Measurements from ENCODE around the gene NPR3.

The NPR3 gene

DNA sequence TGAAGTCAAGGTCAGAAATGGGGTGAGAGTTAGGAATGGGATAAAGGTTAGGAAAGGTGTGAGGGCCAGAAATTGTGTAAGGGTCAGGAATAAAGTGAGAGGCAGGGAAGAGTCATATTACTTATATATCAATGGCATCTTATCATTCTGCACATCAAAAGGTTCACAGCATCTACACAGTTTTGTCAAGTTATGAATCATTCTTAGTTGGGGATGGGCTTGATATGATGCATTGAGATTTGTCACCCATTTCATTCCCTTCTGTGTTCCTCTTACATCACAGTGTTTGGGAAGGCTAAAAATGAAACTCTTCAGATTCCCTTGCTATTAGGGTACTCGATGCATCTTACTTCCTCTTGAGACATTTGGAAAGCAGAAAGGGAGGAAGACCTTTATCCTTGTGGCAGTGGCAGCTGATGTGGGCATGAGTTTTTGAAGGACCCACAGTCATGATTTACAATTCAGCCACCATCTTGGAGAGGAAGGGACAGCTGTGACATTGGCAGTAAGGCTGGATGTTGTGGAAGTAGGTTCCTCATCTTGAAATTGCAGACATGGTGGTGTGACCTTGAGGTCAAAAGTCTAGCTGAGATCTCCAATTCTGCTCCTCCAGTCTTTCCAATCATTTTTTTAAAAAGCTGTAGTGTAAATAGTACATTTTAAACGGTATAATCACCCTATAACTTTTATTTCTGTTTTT is 24.2 kb upstream of the NPR3 start:
- DNase-seq = no peak

DNA sequence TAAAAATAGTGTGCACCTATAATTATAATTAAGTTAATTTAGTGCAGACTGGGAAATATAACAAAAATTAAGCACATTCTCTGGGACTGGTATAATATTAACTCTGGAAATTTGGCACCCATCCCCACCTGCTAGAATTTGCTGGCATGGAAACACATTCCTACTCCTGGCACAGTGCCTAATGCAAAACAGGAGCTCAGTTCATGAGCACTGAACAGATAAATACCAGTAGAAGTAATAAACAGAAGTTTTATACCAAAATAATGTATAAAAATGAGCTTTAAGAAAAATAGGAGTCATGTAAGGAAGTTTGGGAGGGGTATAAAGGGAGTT is 23.7 kb upstream of the NPR3 start:
- Histone ChIP-seq H3K27ac (ENCODE audit: insufficient read depth, low read length, poor library complexity, severe bottlenecking) (no peak overlapping the region), H3K36me3 (ENCODE audit: control insufficient read depth, insufficient read depth, low read length) (no peaks in the 10 kb centered on the region), H3K4me1 (ENCODE audit: control insufficient read depth, insufficient read depth, low read length, poor library complexity, severe bottlenecking) (no peaks in the 10 kb centered on the region), H3K4me3 (ENCODE audit: insufficient read depth, low read depth, low read length, poor library complexity, severe bottlenecking) (no peak overlapping the region), H3K9me3 (ENCODE audit: control insufficient read depth, low read length) (no peaks in the 10 kb centered on the region), H3K27me3 (replicated peaks; ENCODE audit: control insufficient read depth, insufficient read depth, low read length, poor library complexity, severe bottlenecking) (no peaks in the 10 kb centered on the region)
- no peak for DNase-seq

More for the DNA sequence above, 24.2 kb upstream of the NPR3 start:
- no peaks in the 10 kb centered on the region for H3K27me3 ChIP-seq (replicated peaks; ENCODE audit: control insufficient read depth, insufficient read depth, low read length, poor library complexity, severe bottlenecking)
- H3K9me3 ChIP-seq (ENCODE audit: control insufficient read depth, low read length) = no peaks in the 10 kb centered on the region
- H3K4me3 ChIP-seq (ENCODE audit: insufficient read depth, low read depth, low read length, poor library complexity, severe bottlenecking) = no peak overlapping the region
- no peak overlapping the region for H3K27ac ChIP-seq (ENCODE audit: insufficient read depth, low read length, poor library complexity, severe bottlenecking)
- H3K36me3 ChIP-seq (ENCODE audit: control insufficient read depth, insufficient read depth, low read length) = no peaks in the 10 kb centered on the region
- H3K4me1 ChIP-seq (ENCODE audit: control insufficient read depth, insufficient read depth, low read length, poor library complexity, severe bottlenecking) = no peaks in the 10 kb centered on the region

DNA sequence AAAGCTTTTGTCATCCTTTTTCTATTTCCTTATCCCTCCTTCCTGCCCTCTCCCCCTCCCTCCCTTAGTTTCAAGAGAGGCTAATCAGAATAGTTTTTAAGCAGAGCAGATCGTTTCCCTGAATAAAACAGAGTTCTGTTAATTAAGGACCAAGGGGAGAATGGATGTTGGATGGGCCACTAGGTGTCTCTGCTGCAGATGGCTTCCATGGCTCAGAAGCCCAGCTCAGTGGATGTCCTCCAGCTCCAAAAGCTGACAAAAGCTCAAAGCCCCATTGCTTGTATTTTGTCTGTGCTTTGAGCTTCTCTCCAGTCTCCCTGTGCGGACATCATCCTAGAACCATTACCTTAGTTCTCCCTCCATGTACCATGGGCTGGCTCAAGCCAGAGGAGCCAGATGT is 21.0 kb upstream of the NPR3 start:
- Histone ChIP-seq H3K27ac (ENCODE audit: insufficient read depth, low read length, poor library complexity, severe bottlenecking) (no peak overlapping the region), H3K4me3 (ENCODE audit: insufficient read depth, low read depth, low read length, poor library complexity, severe bottlenecking) (no peak overlapping the region), H3K4me1 (ENCODE audit: control insufficient read depth, insufficient read depth, low read length, poor library complexity, severe bottlenecking) (no peaks in the 10 kb centered on the region), H3K9me3 (ENCODE audit: control insufficient read depth, low read length) (no peaks in the 10 kb centered on the region), H3K36me3 (ENCODE audit: control insufficient read depth, insufficient read depth, low read length) (no peaks in the 10 kb centered on the region), H3K27me3 (replicated peaks; ENCODE audit: control insufficient read depth, insufficient read depth, low read length, poor library complexity, severe bottlenecking) (no peaks in the 10 kb centered on the region)
- DNase-seq = no peak

DNA sequence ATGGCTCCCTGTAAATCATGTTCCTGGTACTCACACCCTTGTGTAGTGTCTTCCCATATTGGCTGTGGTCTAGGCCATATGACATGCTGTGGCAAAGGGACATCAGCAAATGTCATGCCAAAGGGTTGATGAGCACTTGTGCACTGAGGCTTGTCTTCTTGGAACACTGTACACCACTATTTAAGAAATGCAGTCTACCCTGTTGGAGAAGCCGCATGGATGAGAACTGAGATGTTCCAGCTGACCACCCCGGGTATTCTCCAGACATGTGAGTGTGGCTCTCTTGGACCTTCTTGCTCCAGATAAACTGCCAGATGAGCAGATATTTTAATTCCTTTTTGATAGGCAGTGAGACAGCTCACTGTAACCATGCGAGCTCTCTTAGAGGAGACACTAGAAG is 20.5 kb upstream of the NPR3 start:
- DNase-seq = no peak
- Histone ChIP-seq H3K27me3 (replicated peaks; ENCODE audit: control insufficient read depth, insufficient read depth, low read length, poor library complexity, severe bottlenecking) (no peaks in the 10 kb centered on the region), H3K4me3 (ENCODE audit: insufficient read depth, low read depth, low read length, poor library complexity, severe bottlenecking) (no peak overlapping the region), H3K9me3 (ENCODE audit: control insufficient read depth, low read length) (no peaks in the 10 kb centered on the region), H3K36me3 (ENCODE audit: control insufficient read depth, insufficient read depth, low read length) (no peaks in the 10 kb centered on the region), H3K27ac (ENCODE audit: insufficient read depth, low read length, poor library complexity, severe bottlenecking) (no peak overlapping the region), H3K4me1 (ENCODE audit: control insufficient read depth, insufficient read depth, low read length, poor library complexity, severe bottlenecking) (no peaks in the 10 kb centered on the region)

DNA sequence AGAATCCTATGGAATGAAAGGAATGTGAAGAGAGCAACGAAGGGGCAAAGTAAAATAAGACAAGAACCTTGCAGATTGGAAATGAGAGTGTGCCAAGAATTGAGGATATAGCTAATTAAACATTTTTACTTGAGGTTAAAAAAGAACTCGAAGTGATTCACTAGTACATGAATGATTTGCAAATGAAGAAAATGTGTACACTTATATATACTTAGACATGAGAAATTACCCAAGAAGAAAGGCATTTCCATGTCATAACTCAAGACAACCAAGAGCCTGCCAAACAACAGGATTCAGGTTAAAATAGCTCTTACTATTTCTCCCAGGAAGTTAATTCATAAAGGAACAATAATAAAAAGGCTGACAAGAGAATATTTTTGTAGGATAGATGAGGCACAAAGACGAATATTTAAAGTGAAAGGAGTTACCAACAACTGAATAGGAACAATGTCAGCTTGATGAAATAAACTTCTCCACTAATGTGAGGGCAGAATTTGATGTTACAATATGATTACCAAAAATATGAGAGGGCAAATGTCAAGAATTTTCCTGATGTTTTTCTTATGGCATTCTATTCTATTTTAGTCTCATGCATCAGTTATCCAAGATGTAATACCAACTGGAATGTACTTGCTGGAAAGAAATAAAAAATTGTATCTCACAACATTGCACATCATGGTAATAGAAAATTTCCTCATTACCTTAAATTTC is 18.9 kb upstream of the NPR3 start:
- DNase-seq = no peak
- no peak overlapping the region for H3K4me3 ChIP-seq (ENCODE audit: insufficient read depth, low read depth, low read length, poor library complexity, severe bottlenecking)

DNA sequence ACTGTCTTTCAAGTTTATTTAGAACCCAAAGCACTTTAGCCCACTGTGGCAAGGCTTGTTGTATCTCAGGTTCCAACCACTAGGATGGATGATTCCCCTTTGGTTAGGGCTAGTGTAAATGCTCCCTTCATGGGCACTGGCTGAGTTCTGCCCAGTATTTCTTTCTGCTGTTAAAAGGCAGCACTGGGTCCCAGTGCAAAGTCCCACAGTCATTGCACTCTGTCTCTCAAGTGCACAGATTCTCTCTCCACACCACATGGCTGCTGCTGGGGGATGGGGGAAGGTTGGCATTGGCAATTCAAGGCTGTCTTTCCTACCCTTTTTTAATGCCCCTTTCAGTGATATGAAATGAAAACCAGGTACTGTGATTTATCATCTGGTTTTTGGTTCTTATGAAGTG is 7.2 kb upstream of the NPR3 start:
- Histone ChIP-seq H3K27me3 (replicated peaks; ENCODE audit: control insufficient read depth, insufficient read depth, low read length, poor library complexity, severe bottlenecking) (no peaks in the 10 kb centered on the region), H3K9me3 (ENCODE audit: control insufficient read depth, low read length) (no peaks in the 10 kb centered on the region), H3K27ac (ENCODE audit: insufficient read depth, low read length, poor library complexity, severe bottlenecking) (no peak overlapping the region), H3K4me3 (ENCODE audit: insufficient read depth, low read depth, low read length, poor library complexity, severe bottlenecking) (no peak overlapping the region), H3K4me1 (ENCODE audit: control insufficient read depth, insufficient read depth, low read length, poor library complexity, severe bottlenecking) (no peaks in the 10 kb centered on the region), H3K36me3 (ENCODE audit: control insufficient read depth, insufficient read depth, low read length) (no peaks in the 10 kb centered on the region)
- no peak for DNase-seq

More for the DNA sequence above, 18.9 kb upstream of the NPR3 start:
- Histone ChIP-seq H3K36me3 (ENCODE audit: control insufficient read depth, insufficient read depth, low read length) (no peaks in the 10 kb centered on the region), H3K27me3 (replicated peaks; ENCODE audit: control insufficient read depth, insufficient read depth, low read length, poor library complexity, severe bottlenecking) (no peaks in the 10 kb centered on the region), H3K27ac (ENCODE audit: insufficient read depth, low read length, poor library complexity, severe bottlenecking) (no peak overlapping the region), H3K4me1 (ENCODE audit: control insufficient read depth, insufficient read depth, low read length, poor library complexity, severe bottlenecking) (no peaks in the 10 kb centered on the region), H3K9me3 (ENCODE audit: control insufficient read depth, low read length) (no peaks in the 10 kb centered on the region)

DNA sequence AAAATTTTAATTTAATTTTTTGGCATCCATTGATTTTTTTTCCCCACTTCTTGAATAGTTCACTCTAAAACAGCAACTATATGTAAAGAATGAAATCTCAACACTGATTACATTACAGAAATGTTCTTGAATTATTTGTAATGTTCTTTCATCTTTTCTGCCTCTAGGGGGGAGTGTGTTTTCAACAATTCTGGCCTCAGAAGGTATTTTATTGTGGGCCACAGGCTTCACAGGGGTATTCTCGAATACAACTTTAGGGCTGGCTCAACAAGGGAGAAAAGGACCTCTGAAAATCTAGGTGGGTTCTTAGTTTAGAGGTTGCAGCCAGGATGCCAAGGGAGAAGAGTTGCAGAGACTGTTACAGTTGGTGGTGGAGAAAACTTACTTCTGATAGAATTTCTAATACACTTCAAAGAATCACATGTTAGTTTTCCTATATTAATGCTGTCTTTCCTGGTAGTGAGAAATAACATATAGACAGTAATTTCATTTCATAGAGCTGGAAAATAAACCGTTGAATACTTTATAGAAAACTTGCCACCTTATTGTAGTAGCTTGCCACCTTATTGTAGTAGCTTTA is 3.6 kb upstream of the NPR3 start:
- Histone ChIP-seq H3K4me1 (ENCODE audit: control insufficient read depth, insufficient read depth, low read length, poor library complexity, severe bottlenecking) (no peaks in the 10 kb centered on the region), H3K4me3 (ENCODE audit: insufficient read depth, low read depth, low read length, poor library complexity, severe bottlenecking) (no peak overlapping the region), H3K36me3 (ENCODE audit: control insufficient read depth, insufficient read depth, low read length) (no peaks in the 10 kb centered on the region), H3K27ac (ENCODE audit: insufficient read depth, low read length, poor library complexity, severe bottlenecking) (no peak overlapping the region), H3K27me3 (replicated peaks; ENCODE audit: control insufficient read depth, insufficient read depth, low read length, poor library complexity, severe bottlenecking) (peaks cover 8% of the 10 kb centered on the region), H3K9me3 (ENCODE audit: control insufficient read depth, low read length) (no peaks in the 10 kb centered on the region)
- DNase-seq = no peak

DNA sequence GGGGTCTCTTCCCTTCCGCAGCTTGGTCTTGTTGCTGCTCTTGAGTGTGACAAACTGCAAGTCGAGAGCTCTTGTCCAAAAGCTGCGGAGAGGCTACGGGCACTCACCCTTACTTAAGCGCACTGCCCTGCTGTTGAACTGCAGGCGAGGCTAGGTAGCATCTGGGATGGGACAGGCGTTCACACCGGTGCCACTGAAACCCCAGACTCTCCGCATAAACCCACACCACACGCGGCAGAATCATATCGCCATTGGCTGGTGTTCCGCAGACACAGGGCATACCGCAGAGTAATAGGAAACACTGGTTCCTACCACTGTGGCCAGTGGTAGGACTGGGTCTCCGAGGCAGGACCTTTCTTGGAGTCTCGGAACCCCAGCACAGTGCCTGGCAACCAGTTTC is 2.2 kb upstream of the NPR3 start:
- no peaks in the 10 kb centered on the region for H3K4me1 ChIP-seq (ENCODE audit: control insufficient read depth, insufficient read depth, low read length, poor library complexity, severe bottlenecking)
- no peak for DNase-seq
- H3K9me3 ChIP-seq (ENCODE audit: control insufficient read depth, low read length) = no peaks in the 10 kb centered on the region
- H3K27me3 ChIP-seq (replicated peaks; ENCODE audit: control insufficient read depth, insufficient read depth, low read length, poor library complexity, severe bottlenecking) = peaks cover 8% of the 10 kb centered on the region
- H3K27ac ChIP-seq (ENCODE audit: insufficient read depth, low read length, poor library complexity, severe bottlenecking) = no peak overlapping the region
- H3K36me3 ChIP-seq (ENCODE audit: control insufficient read depth, insufficient read depth, low read length) = no peaks in the 10 kb centered on the region
- no peak overlapping the region for H3K4me3 ChIP-seq (ENCODE audit: insufficient read depth, low read depth, low read length, poor library complexity, severe bottlenecking)

DNA sequence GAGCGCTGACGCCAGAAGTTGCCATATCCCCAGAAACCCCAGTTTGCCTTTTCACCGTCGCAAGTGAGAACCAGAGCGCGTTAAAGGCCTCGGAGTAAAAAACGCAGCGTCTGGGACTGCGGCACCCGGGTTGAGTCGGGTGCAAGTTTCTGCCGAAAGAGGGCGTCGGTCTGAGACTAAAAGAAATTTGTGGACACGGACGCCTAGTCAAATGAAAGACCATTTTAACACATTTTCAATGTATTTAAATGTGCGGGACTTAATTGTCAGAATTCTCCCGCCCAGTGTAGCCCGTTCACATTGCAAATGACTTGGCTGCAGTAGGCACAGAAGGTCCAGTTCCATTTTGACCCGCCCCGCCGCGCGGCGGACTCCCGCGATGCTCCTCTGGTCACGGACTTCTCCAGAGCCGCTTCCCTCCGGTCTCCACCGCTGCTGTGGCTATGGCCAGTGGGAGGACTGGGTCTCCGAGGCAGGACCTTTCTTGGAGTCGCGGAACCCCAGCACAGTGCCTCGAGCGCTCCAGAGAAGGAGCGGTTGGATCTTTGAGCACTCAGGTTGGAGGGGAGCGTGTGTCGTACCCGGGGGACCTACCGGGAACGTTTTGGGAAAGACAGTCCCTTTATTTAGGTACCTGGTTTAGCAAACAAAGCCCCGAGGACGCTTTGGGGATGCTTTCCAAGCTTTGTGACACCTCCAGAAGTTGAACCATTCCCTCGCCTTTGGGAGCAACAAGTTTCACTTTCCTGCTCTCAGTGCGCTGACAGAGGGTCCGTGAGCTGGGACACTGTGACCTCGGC is 1.2 kb upstream of the NPR3 start:
- Histone ChIP-seq H3K4me1 (ENCODE audit: control insufficient read depth, insufficient read depth, low read length, poor library complexity, severe bottlenecking) (no peaks in the 10 kb centered on the region), H3K9me3 (ENCODE audit: control insufficient read depth, low read length) (no peaks in the 10 kb centered on the region), H3K4me3 (ENCODE audit: insufficient read depth, low read depth, low read length, poor library complexity, severe bottlenecking) (peak overlapping the region; percentile 60), H3K27me3 (replicated peaks; ENCODE audit: control insufficient read depth, insufficient read depth, low read length, poor library complexity, severe bottlenecking) (peaks cover 8% of the 10 kb centered on the region), H3K27ac (ENCODE audit: insufficient read depth, low read length, poor library complexity, severe bottlenecking) (no peak overlapping the region), H3K36me3 (ENCODE audit: control insufficient read depth, insufficient read depth, low read length) (no peaks in the 10 kb centered on the region)
- no peak for DNase-seq

DNA sequence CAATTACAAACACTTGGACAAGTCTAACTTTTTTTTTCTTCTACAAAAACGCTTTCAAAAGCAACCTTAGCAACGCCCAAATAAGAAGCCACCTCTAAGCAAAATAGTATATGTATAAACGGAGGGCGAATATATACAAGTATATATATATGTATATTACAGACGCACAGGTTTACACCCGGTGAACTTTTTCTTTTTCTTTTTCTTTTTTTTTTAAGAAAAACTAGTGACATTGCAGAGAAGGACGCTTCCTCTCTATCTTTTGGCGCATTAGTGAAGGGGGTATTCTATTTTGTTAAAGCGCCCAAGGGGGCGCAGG is 200 bp downstream of the NPR3 start:
- H3K9me3 ChIP-seq (ENCODE audit: control insufficient read depth, low read length) = no peaks in the 10 kb centered on the region
- H3K27ac ChIP-seq (ENCODE audit: insufficient read depth, low read length, poor library complexity, severe bottlenecking) = no peak overlapping the region
- peaks cover 8% of the 10 kb centered on the region for H3K27me3 ChIP-seq (replicated peaks; ENCODE audit: control insufficient read depth, insufficient read depth, low read length, poor library complexity, severe bottlenecking)
- no peaks in the 10 kb centered on the region for H3K36me3 ChIP-seq (ENCODE audit: control insufficient read depth, insufficient read depth, low read length)
- DNase-seq = no peak
- H3K4me3 ChIP-seq (ENCODE audit: insufficient read depth, low read depth, low read length, poor library complexity, severe bottlenecking) = no peak overlapping the region
- H3K4me1 ChIP-seq (ENCODE audit: control insufficient read depth, insufficient read depth, low read length, poor library complexity, severe bottlenecking) = no peaks in the 10 kb centered on the region

All from effector memory CD4-positive, alpha-beta T cell (primary cell).